Globus pallidus (tissue), 1 donor: ENCODE measurements around the gene KRTAP29-1.

ENCODE experiments used
- DNase-seq: peaks from one replicate; pipeline ENCODE4 v3.0.0-alpha.2; 2015; ENCODE audit warnings: low spot score

KRTAP29-1 gene

DNA sequence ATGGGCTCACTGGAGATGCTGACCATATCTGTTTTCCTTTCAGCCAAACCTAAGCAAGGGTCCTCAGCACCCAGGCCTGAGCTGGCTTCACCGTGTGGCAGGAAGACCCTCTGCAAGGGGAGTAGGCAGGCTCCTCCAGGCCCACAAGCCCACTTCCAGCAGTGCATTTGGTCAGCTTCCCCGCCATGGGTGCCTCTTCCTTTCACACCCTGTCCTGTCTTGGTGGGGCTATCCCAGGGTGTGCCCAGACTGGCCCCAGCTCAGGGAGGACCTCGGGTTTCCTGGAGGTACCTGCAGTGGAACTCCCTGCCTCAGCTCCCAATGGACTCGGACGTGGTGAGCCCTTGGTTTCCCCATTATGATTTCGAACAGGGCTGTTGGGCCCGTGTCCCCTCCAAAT is 25.6 kb upstream of the KRTAP29-1 start:
- no peak for DNase-seq

GRCh38 chr17:41327411-41328120 is 24.9 kb upstream of the KRTAP29-1 start:
- DNase-seq: no peak

DNA sequence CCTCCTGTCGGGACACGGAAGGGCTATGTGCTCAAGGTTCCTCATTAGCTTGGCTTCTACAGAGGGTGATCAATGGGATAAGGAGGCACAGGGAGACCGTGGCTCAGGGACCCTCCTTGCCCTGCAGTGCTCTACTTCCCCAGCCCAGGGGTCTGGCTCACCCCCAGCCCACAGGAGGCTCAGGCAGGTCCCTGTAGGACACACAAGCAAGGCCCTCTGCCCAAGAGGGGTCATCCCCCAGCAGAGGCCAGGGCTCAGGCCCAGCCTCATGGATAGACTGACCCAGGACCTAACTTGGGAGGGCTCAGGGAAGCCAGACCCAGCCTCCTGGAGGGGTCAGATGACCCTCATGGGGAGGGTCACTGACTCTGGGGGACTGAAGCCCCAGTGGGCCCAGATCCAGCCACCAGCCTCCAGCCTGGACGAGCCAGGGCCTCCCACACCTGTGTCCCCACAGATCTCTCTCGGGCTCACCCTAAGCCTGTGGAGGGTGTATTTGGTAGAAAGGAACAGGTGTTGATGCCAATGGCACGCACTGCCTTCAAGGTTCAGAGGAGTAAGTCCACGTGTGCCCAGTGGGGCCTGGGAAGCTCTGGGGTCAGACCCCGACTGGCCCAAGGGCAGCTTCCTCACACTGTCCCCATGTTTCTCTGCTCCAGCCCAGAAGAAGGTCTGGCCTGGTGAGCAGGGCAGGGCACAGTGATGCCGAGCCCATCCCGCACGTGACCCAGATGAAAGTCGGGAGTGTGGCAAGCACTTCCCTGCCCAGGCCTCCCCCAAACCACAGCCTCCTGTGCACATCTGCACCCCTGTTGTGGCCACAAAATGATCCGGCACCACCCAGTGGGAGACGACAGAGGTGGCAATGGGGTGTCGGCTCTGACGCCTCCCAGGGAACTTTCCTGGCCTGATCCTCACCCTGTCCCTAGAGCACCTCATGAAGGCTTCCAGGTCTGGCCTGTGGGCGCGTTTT is 23.8 kb upstream of the KRTAP29-1 start:
- DNase-seq: no peak

DNA sequence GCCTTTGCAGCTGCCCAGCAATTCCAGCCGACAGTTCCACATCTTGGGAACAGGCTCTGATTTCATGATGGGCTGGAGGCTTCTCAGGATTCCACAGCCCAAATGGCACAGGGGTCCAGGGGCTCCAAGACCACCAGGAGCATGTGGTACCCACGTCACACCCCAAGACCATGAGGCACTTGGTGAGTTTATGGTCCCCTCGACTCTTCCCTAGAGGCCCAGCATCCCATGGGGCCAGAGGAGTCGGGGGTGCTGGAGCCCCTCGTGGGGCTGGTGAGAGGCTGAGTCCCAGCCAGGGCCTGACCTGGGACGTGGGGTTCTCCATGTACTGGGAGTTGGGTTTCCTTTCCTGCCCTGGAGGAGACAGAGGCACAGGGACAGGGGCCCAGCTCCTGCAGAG is 23.0 kb upstream of the KRTAP29-1 start:
- DNase-seq: no peak

DNA sequence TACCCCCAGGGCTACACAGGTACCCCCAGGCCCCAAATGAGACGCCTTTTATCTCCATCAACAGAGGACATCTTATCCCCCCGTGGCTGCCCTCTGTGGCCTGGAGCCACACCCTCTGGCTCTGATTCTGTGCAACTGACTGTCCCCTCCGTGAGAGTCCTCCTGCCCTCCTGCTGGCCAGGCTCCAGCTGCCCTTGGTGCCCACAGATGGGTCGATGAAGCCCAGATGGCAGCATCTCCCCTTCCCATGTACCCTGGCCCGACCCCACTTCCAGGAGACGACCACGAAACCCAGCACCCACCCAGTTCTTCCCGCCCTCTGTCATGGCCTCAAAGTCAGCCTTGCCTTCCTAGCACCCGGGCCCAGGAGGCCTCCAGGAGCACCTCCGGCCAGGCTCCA is 22.5 kb upstream of the KRTAP29-1 start:
- no peak for DNase-seq

GRCh38 chr17:41324180-41325075 is 21.8 kb upstream of the KRTAP29-1 start:
- no peak for DNase-seq

DNA sequence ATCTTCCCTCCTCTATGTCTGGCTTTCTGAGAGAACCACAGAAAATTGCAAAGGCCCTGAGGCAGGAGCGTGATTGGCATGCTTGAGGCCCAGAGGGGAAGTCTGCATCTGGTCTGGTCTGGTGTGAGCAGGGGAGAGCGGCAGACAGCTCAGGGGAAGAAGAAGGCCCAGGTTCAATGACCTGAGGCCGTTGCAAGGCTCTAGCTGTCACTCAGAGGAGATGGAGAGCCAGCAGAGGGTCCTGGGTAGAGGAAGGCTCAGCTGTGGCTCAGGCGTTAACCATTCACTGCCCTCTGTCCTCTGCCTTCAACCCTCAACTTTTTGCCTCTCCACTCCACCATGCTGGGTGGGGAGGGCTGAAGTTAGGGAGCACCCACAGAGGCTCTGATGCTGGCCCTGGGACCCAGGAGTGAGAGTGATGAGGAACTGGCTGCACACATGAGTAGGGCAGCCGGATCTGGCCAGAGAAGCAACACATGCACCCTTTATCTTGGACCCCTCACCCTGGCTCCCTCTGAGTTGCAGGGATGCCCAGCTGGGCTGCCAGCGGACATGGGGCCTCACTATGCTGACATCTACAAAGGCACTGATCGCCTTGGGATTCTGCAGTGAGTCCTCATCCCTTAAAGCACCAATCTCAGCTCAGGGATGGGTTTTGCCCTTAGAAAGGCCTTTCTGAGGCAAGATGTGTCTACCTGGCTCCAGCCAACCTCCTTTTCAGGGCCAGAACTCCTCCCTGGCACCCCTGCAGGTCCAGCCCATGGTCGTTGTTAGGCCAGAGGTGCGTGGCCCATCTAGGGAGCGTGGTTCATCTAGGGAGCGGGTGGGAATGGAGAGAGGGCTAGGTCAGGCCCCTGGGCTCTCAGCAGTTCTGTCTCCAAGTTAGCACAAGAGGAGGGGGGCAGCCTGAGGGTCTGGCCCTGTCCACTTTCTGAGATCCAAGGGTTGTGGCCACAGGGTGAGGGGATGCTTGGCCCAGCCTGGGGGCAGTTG is 20.5 kb upstream of the KRTAP29-1 start:
- DNase-seq: no peak

GRCh38 chr17:41322094-41322902 is 19.6 kb upstream of the KRTAP29-1 start:
- peak; percentile 15 for DNase-seq

- DNase-seq: no peak
Measured at GRCh38 chr17:41318231-41318630, 15.6 kb upstream of the KRTAP29-1 start.

DNA sequence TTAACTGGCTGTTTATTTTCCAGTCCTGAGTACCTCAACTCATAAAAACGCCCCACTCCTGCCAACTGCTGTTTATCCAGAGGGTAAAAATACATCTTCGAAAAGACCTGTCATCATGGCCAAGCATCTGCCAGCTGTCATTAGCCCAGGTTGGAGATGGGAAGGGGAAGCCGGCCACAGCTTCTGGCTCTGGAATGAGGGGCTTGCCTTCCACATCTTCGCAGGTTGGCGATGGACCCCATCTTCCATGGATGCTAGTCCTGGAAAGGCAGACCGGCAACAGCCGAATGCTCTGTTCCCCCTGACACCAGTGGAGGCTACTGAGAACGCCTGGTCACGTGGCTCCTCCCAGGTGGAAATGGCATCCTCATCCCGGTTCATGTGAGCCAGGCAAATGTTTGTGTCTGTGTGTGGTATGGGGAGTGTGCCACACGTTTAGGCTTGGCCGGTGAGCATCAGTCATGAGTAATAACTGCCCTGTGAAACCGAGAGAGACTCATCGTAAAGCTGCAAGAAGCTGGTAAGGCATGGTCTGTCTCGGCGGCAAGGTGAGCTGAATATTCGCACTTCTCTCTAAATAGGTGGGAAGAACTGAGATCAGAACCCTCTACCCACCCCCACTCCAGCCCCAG is 13.3 kb upstream of the KRTAP29-1 start:
- DNase-seq: no peak

DNA sequence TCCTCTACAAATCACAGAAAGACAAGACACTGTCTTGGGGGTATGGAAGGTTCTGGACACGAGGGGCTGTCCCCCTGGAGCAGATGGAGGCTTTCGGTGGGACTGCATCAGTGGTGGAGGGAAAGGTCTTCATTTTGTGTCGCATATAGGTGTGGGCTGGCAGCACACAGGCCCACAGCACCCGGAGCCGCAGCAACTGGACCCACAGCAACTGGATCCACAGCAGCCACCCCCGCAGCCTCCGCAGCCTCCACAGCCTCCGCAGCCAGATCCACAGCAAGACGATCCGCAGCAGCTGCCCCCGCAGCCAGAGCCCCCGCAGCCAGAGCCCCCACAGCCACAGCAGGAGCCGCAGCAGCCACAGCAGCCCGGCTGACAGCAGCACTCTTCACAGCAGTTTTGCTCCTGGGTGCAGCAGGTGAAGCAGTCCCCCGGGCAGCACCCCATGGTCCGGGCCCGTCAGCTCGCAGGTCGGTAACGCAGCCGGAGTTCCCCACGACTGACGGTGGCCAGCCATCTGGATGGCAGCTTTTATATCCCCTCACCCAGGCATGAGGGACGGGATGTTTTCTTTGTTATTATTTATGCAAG is 12.6 kb upstream of the KRTAP29-1 start, which contains the start of gene KRTAP17-1:
Gene KRTAP17-1 (minus strand): TSS at position 507 of the 591 bp plus-strand sequence. CDS start 60 bp downstream, at position 447.
- no peak for DNase-seq

DNA sequence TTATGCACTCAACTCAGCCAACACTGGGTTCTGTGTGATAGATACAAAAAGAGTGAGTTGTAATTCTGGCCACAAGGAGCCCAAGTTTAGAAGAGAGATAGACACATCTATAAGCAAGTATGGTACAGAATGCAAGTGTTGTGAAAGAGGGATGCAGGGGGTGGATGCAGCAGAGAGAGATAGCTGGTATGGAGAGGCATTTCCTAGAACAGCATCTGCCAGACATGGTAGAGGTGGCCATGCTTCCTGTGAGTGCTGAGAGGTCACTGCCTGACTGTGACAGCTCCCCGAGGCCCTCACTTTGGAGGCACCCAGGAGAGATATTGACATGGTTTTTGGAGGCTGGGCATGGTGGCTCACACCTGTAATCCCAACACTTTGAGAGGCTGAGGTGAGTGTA is 8.5 kb upstream of the KRTAP29-1 start:
- DNase-seq: no peak

- no peak for DNase-seq
Measured at GRCh38 chr17:41308918-41309359, 6.3 kb upstream of the KRTAP29-1 start, which contains the start of gene KRTAP16-1. KRTAP16-1 (minus strand) TSS chr17:41309309; CDS start chr17:41309253, 56 bp downstream.

DNA sequence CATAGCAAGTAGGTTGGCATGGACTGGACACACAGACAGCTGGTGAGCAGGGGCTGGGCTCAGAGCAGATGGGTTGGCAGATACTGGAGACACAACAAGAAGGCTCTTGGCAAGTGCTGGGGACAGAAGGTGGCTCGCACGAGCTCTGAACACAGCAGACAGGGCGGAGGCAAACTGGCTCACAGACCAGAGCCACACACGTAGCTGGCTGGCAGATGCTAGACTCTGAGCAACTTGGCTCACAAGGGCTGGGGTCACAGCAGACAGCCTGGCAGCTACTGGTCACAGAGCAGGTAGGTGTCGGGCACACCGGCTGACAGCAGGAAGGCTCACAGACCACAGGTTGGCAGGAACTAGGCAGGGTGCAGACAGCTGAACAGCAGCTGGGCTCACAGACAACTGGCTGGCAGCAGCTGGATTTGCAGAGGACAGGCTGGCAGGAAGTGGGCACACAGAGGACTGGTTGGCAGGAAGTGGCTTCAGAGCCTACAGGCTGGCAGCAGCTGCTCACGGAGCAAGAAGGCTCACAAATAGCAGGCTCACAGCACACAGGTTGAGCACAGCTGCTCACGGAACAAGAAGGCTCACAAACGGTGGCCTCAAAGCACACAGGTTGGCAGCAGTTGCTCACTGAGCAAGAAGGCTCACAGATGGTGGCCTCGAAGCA is 5.7 kb upstream of the KRTAP29-1 start:
- peak; percentile 11 for DNase-seq

- no peak for DNase-seq
Measured at GRCh38 chr17:41307647-41308046, 5.0 kb upstream of the KRTAP29-1 start.

GRCh38 chr17:41304091-41304490 is 1.4 kb upstream of the KRTAP29-1 start:
- DNase-seq: no peak

DNA sequence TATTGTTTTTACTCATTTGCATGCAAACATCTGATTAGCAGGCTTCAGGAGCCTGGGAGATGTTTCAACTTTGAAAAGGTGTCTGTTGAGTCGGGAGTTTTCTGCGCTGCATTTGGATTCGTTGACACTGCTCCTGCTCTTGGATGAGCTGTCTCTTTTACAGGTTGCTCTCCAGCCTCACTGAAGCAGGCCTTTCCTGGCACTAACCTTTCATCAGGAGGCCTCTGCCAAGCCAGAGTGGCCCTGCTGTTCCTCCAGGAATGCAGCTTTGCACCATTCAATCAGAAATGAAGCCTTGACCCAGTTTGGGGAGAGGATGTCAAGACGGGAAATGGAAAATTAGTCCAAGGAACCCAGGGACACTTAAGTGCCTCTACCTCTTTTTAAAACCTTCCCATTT is 330 bp upstream of the KRTAP29-1 start:
- DNase-seq: no peak

DNA sequence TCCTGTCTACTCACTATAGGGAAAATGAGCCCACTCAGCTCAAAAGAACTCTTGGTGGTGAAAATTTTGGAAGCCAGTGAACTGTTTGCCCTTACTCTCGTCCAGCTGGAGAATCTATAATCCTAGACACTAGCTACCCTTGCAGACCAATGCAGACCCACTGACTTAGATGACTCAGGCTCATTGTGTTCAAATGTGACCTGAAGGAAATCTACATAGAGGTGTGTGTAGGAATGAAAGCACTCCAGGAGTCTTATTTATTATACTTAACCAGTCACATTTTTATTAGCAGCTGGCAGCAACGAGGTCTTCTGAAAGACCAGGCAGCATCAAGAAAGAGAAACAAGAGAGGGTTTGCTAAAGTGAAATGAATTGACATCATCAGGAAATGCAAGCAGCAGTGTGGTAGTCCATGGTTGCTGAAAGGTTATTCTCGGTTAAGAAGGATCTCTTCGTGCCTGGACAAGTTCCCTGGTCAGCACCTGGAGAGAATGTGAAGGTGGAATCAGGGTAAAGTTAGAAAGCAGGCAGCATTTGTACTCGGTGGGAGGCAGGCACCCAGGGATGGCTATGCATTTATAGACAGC is 1.4 kb downstream of the KRTAP29-1 start:
- no peak for DNase-seq
